ENCODE data around the gene ST3GAL3. TPM values are rescaled to one million over a fixed set of nuclear protein-coding genes. Genes with fewer than 3 reads are reported as not detected.

The ST3GAL3 gene
- total and polyA plus RNA-seq, 4 donors, result 20.2 to 32.0 (median 27.0) TPM

DNA sequence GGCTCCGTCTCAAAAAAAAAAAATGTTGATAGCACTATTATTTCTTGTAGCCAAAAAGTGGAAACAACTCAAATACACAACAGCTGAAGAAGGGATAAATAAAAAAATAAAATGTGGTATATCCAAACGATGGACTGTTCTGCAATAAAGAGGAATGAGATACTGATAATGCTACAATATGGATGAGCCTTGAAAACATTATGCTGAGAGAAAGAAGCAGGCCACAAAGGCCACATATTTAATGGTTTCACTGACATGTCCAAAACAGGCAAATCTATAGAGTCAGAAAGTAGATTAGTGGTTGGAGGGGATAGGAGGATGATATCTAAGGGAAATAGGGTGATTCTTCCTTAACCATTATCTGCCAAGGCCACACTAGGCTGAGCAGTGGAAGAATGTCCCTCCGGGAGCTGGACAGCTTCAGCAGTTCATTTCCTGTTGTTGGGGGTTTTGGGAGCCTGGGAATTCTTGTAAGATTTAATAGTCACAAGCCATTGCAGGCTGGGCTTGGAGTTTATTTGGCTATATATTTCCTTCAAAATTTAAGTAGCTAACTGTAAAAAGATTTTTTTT lies 53.5 kb downstream of the ST3GAL3 start:
- Histone ChIP-seq H3K9me3 (ENCODE audit: control insufficient read depth, low read length) (no peaks in the 10 kb centered on the region), H3K4me1 (ENCODE audit: control insufficient read depth in 1 of 2, insufficient read depth in 2 of 2, low read length in 2 of 2) (peaks cover 0 to 3% of the 10 kb centered on the region in 2 donors), H3K27ac (ENCODE audit: low read depth in 1 of 2, low read length in 2 of 2) (no peak overlapping the region), H3K27me3 (ENCODE audit: control insufficient read depth in 1 of 2, insufficient read depth in 2 of 2, low read length in 1 of 2) (no peaks in the 10 kb centered on the region), H3K4me3 (ENCODE audit: low read length in 2 of 2) (no peak overlapping the region), H3K36me3 (ENCODE audit: control insufficient read depth in 1 of 2, insufficient read depth in 2 of 2, low read length in 1 of 2) (no peaks in the 10 kb centered on the region)
- DNase-seq, result no peak
- ATAC-seq (ENCODE audit: low FRiP score), result no peak
- intact Hi-C loops (cut with DNase I), result loop anchor here in 1 of 2 donors (5.0 kb wide), 1 partner anchor 271 kb away; the partner anchor contains the start of gene SLC6A9
- 69 to 70% methylated on average over 3 of the region's 3 CpGs for WGBS, 2 donors

GRCh38 chr1:43763497-43763973 lies 56.2 kb downstream of the ST3GAL3 start:
- no peaks in the 10 kb centered on the region for H3K27me3 ChIP-seq (ENCODE audit: control insufficient read depth in 1 of 2, insufficient read depth in 2 of 2, low read length in 1 of 2)
- H3K4me3 ChIP-seq (ENCODE audit: low read length in 2 of 2), result no peak overlapping the region
- intact Hi-C loops (cut with DNase I), result loop anchor here in 1 of 2 donors (1.0 to 5.0 kb wide), 2 partner anchors 171 to 269 kb away; partner anchors contain the start of gene SLC6A9
- H3K9me3 ChIP-seq (ENCODE audit: control insufficient read depth, low read length), result no peaks in the 10 kb centered on the region
- H3K36me3 ChIP-seq (ENCODE audit: control insufficient read depth in 1 of 2, insufficient read depth in 2 of 2, low read length in 1 of 2), result no peaks in the 10 kb centered on the region
- ATAC-seq (ENCODE audit: low FRiP score), result peak; percentile 95
- peak in 1 of 2 donors; percentile 75 for DNase-seq
- 0 to 1% methylated on average over 4 of the region's 4 CpGs for WGBS, 2 donors
- H3K4me1 ChIP-seq (ENCODE audit: control insufficient read depth in 1 of 2, insufficient read depth in 2 of 2, low read length in 2 of 2), result peaks cover 0 to 3% of the 10 kb centered on the region in 2 donors
- H3K27ac ChIP-seq (ENCODE audit: low read depth in 1 of 2, low read length in 2 of 2), result peak overlapping the region in 1 of 2 donors; percentile 17

DNA sequence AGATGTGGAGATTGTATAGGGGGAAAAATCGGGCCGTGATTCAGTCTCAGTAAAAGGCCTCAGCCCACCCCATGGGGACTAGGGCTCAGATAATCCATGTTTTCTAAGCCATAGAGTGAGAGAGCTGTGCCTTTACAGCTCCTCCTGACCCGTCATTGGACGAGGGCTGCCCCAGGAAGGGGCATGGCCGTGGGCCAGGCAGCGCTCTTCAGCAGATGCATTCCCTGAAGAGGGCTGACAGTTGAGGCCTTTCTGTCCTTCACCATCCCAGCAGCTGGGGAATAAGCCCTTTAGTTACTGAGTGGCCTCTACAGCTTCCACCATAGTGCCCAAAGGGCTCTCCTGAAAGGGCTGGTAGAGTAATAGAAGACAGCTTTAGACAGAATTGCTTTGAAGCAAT lies 57.2 kb downstream of the ST3GAL3 start:
- peaks cover 0 to 3% of the 10 kb centered on the region in 2 donors for H3K4me1 ChIP-seq (ENCODE audit: control insufficient read depth in 1 of 2, insufficient read depth in 2 of 2, low read length in 2 of 2)
- H3K27me3 ChIP-seq (ENCODE audit: control insufficient read depth in 1 of 2, insufficient read depth in 2 of 2, low read length in 1 of 2), result no peaks in the 10 kb centered on the region
- no peak overlapping the region for H3K4me3 ChIP-seq (ENCODE audit: low read length in 2 of 2)
- no peaks in the 10 kb centered on the region for H3K9me3 ChIP-seq (ENCODE audit: control insufficient read depth, low read length)
- intact Hi-C loops (cut with DNase I), result loop anchor here in 1 of 2 donors (5.0 kb wide), 1 partner anchor 268 kb away; the partner anchor contains the start of gene SLC6A9
- DNase-seq (no peak), ATAC-seq (ENCODE audit: low FRiP score) (no peak)
- WGBS, 2 donors, result 87 to 90% methylated on average over 6 of the region's 6 CpGs
- no peaks in the 10 kb centered on the region for H3K36me3 ChIP-seq (ENCODE audit: control insufficient read depth in 1 of 2, insufficient read depth in 2 of 2, low read length in 1 of 2)
- H3K27ac ChIP-seq (ENCODE audit: low read depth in 1 of 2, low read length in 2 of 2), result no peak overlapping the region

GRCh38 chr1:43766086-43766784 lies 58.9 kb downstream of the ST3GAL3 start:
- 77% methylated on average over 8 of the region's 8 CpGs for WGBS, 2 donors
- H3K27ac ChIP-seq (ENCODE audit: low read depth in 1 of 2, low read length in 2 of 2), result no peak overlapping the region
- intact Hi-C loops (cut with DNase I), result loop anchor here in 1 of 2 donors (2.0 kb wide), 1 partner anchor 169 kb away; no protein-coding TSS in a partner anchor
- H3K4me3 ChIP-seq (ENCODE audit: low read length in 2 of 2), result no peak overlapping the region
- DNase-seq, result no peak
- no peak for ATAC-seq (ENCODE audit: low FRiP score)
- H3K4me1 ChIP-seq (ENCODE audit: control insufficient read depth in 1 of 2, insufficient read depth in 2 of 2, low read length in 2 of 2), result peaks cover 0 to 3% of the 10 kb centered on the region in 2 donors
- H3K36me3 ChIP-seq (ENCODE audit: control insufficient read depth in 1 of 2, insufficient read depth in 2 of 2, low read length in 1 of 2), result no peaks in the 10 kb centered on the region
- no peaks in the 10 kb centered on the region for H3K27me3 ChIP-seq (ENCODE audit: control insufficient read depth in 1 of 2, insufficient read depth in 2 of 2, low read length in 1 of 2)
- no peaks in the 10 kb centered on the region for H3K9me3 ChIP-seq (ENCODE audit: control insufficient read depth, low read length)

- ATAC-seq (ENCODE audit: low FRiP score), result no peak
- H3K27ac ChIP-seq (ENCODE audit: low read depth in 1 of 2, low read length in 2 of 2), result no peak overlapping the region
- H3K36me3 ChIP-seq (ENCODE audit: control insufficient read depth in 1 of 2, insufficient read depth in 2 of 2, low read length in 1 of 2), result no peaks in the 10 kb centered on the region
- no peaks in the 10 kb centered on the region for H3K9me3 ChIP-seq (ENCODE audit: control insufficient read depth, low read length)
- DNase-seq, result no peak
- H3K4me1 ChIP-seq (ENCODE audit: control insufficient read depth in 1 of 2, insufficient read depth in 2 of 2, low read length in 2 of 2), result peaks cover 0 to 3% of the 10 kb centered on the region in 2 donors
- intact Hi-C loops (cut with DNase I), result loop anchor here in 1 of 2 donors (2.0 kb wide), 1 partner anchor 168 kb away; no protein-coding TSS in a partner anchor
- no peak overlapping the region for H3K4me3 ChIP-seq (ENCODE audit: low read length in 2 of 2)
- 85% methylated on average over 5 of the region's 5 CpGs for WGBS, 2 donors
- no peaks in the 10 kb centered on the region for H3K27me3 ChIP-seq (ENCODE audit: control insufficient read depth in 1 of 2, insufficient read depth in 2 of 2, low read length in 1 of 2)
These were observed 59.6 kb downstream of the ST3GAL3 start for GRCh38 chr1:43766818-43767525.

- ATAC-seq (ENCODE audit: low FRiP score) (no peak), DNase-seq (no peak)
- no peak overlapping the region for H3K4me3 ChIP-seq (ENCODE audit: low read length in 2 of 2)
- no peaks in the 10 kb centered on the region for H3K36me3 ChIP-seq (ENCODE audit: control insufficient read depth in 1 of 2, insufficient read depth in 2 of 2, low read length in 1 of 2)
- H3K4me1 ChIP-seq (ENCODE audit: control insufficient read depth in 1 of 2, insufficient read depth in 2 of 2, low read length in 2 of 2), result no peaks in the 10 kb centered on the region
- intact Hi-C loops (cut with DNase I), result no loop called here
- H3K9me3 ChIP-seq (ENCODE audit: control insufficient read depth, low read length), result no peaks in the 10 kb centered on the region
- no peak overlapping the region for H3K27ac ChIP-seq (ENCODE audit: low read depth in 1 of 2, low read length in 2 of 2)
- no peaks in the 10 kb centered on the region for H3K27me3 ChIP-seq (ENCODE audit: control insufficient read depth in 1 of 2, insufficient read depth in 2 of 2, low read length in 1 of 2)
These were observed 60.8 kb downstream of the ST3GAL3 start for GRCh38 chr1:43768168-43768567.

DNA sequence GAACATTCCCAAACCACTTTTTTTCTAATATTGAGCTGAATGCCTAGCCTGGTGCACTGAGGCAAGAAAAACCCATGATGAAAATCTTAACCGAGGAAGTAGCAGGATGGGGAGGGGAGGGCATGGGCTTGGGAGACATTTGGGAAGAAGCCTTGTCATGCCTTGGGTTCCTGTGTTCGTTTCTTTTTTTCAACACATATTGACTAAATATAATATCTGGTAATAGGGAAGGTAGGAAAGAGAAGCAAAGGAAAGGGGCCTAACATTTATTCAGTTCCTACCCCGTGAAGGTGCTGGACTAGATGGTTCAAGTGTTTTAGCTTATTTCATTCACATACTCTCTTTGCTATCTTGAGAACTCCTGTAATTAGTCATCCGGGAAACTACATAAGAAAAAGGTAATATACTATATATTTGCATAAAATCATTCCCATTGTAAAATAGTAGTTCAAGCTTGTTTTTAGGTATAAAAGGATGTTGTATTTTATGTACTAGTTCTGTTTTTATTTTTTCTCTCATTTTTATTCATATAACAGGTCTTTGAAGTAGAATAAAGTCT lies 62.1 kb downstream of the ST3GAL3 start:
- Histone ChIP-seq H3K27me3 (ENCODE audit: control insufficient read depth in 1 of 2, insufficient read depth in 2 of 2, low read length in 1 of 2) (no peaks in the 10 kb centered on the region), H3K4me1 (ENCODE audit: control insufficient read depth in 1 of 2, insufficient read depth in 2 of 2, low read length in 2 of 2) (no peaks in the 10 kb centered on the region), H3K27ac (ENCODE audit: low read depth in 1 of 2, low read length in 2 of 2) (no peak overlapping the region), H3K36me3 (ENCODE audit: control insufficient read depth in 1 of 2, insufficient read depth in 2 of 2, low read length in 1 of 2) (no peaks in the 10 kb centered on the region), H3K4me3 (ENCODE audit: low read length in 2 of 2) (no peak overlapping the region), H3K9me3 (ENCODE audit: control insufficient read depth, low read length) (no peaks in the 10 kb centered on the region)
- 84% methylated on average over 4 of the region's 4 CpGs for WGBS, 2 donors
- ATAC-seq (ENCODE audit: low FRiP score) (no peak), DNase-seq (no peak)
- intact Hi-C loops (cut with DNase I), result no loop called here

GRCh38 chr1:43770111-43770510 lies 62.8 kb downstream of the ST3GAL3 start:
- Histone ChIP-seq H3K27me3 (ENCODE audit: control insufficient read depth in 1 of 2, insufficient read depth in 2 of 2, low read length in 1 of 2) (no peaks in the 10 kb centered on the region), H3K4me1 (ENCODE audit: control insufficient read depth in 1 of 2, insufficient read depth in 2 of 2, low read length in 2 of 2) (no peaks in the 10 kb centered on the region), H3K36me3 (ENCODE audit: control insufficient read depth in 1 of 2, insufficient read depth in 2 of 2, low read length in 1 of 2) (no peaks in the 10 kb centered on the region), H3K27ac (ENCODE audit: low read depth in 1 of 2, low read length in 2 of 2) (no peak overlapping the region), H3K9me3 (ENCODE audit: control insufficient read depth, low read length) (no peaks in the 10 kb centered on the region), H3K4me3 (ENCODE audit: low read length in 2 of 2) (no peak overlapping the region)
- ATAC-seq (ENCODE audit: low FRiP score) (no peak), DNase-seq (no peak)
- intact Hi-C loops (cut with DNase I), result no loop called here
- 89 to 92% methylated on average over 2 of the region's 2 CpGs for WGBS, 2 donors
